ENCODE results near the gene RSF1. TPM values are rescaled to one million over a fixed set of nuclear protein-coding genes. Genes with fewer than 3 reads are reported as not detected.
"Not testable (repeated sequence)": the region's sequence is repeated elsewhere in the genome, so short reads cannot be mapped to it uniquely, and the experiment has no call there.

The RSF1 gene
- total RNA-seq (47.0 and 81.7 TPM in 2 replicates), polyA plus RNA-seq (68.9 and 117 TPM in 2 replicates)

DNA sequence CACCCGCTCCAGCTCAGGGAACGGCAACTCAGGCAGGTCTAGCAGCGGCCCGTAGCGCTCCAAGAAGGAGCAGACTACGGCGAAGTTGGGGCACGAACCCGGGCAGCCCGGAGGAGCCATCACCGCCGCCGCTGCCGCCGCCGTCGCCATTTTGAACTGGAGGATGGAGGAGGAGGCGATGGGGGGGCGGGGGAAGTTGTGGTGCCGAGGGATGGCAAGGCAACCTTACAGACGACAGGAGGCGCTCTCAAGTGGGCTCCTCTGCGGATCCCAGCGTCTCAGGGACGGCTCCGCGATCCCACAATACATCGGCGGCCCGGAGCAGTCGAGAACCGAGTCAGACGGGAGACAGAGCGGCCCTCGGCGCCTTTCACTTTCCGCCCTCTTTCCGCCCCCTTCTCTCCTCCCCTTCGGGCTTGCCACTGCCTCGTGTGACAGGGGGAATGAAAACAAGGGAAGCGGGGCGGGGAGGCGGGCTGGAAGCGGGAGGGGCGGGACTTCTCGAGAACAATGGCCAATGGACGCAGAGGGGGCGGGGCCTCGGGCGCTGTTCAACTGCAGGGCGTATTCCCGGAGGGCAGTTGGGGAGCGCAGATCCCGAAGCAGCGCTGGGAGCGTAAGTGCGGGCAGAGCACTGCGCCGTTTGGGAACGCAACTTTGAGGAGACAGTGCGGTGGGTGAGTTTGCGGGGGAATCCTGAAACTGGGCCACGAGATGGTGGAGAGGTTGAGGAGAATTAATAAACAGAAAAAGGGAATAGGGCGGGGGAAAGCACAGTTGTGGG, at the start of gene RSF1, which contains the start of gene AAMDC:
TSS of gene RSF1 (minus strand) at position 158 of the 784 bp plus-strand sequence. CDS start at position 150, 8 bp downstream.
TSS of gene AAMDC (plus strand) at position 580 of the 784 bp plus-strand sequence. CDS start 21,353 bp downstream, outside the sequence.
- no peaks in the 10 kb centered on the region for H3K27me3 ChIP-seq
- DNase-seq (ENCODE audit: low read depth in 1 of 2, low spot score in 1 of 2): peak; percentile 100
- no peaks in the 10 kb centered on the region for H3K36me3 ChIP-seq

GRCh38 chr11:77868744-77869143, 48.2 kb upstream of the RSF1 start:
- H3K36me3 ChIP-seq: peaks cover 6% of the 10 kb centered on the region
- TF ChIP-seq, protein P1, sequence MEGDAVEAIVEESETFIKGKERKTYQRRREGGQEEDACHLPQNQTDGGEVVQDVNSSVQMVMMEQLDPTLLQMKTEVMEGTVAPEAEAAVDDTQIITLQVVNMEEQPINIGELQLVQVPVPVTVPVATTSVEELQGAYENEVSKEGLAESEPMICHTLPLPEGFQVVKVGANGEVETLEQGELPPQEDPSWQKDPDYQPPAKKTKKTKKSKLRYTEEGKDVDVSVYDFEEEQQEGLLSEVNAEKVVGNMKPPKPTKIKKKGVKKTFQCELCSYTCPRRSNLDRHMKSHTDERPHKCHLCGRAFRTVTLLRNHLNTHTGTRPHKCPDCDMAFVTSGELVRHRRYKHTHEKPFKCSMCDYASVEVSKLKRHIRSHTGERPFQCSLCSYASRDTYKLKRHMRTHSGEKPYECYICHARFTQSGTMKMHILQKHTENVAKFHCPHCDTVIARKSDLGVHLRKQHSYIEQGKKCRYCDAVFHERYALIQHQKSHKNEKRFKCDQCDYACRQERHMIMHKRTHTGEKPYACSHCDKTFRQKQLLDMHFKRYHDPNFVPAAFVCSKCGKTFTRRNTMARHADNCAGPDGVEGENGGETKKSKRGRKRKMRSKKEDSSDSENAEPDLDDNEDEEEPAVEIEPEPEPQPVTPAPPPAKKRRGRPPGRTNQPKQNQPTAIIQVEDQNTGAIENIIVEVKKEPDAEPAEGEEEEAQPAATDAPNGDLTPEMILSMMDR (IDR thresholded peaks at IDR 0.05; ENCODE audit: low read depth, low read length): no peak

More for the DNA sequence above, at the start of gene RSF1, which contains the start of gene AAMDC:
- H3K27ac ChIP-seq: peak within 1 kb of the TSS; percentile 96
- peaks cover 30% of the 10 kb centered on the region for H3K4me1 ChIP-seq (ENCODE audit: low read depth)
- H3K9me3 ChIP-seq (ENCODE audit: low read depth): no peaks in the 10 kb centered on the region
- H3K4me3 ChIP-seq: peak within 1 kb of the TSS; percentile 96
- TF ChIP-seq, protein P1 (IDR thresholded peaks at IDR 0.05; ENCODE audit: low read depth, low read length): peak; percentile 69

GRCh38 chr11:77866336-77866735, 45.8 kb upstream of the RSF1 start:
- no peaks in the 10 kb centered on the region for H3K27me3 ChIP-seq
- peak overlapping the region; percentile 60 for H3K27ac ChIP-seq

More at GRCh38 chr11:77868744-77869143, 48.2 kb upstream of the RSF1 start:
- H3K27me3 ChIP-seq: no peaks in the 10 kb centered on the region
- no peaks in the 10 kb centered on the region for H3K9me3 ChIP-seq (ENCODE audit: low read depth)
- DNase-seq (ENCODE audit: low read depth in 1 of 2, low spot score in 1 of 2): no peak
- no peaks in the 10 kb centered on the region for H3K4me1 ChIP-seq (ENCODE audit: low read depth)
- H3K4me3 ChIP-seq: no peak overlapping the region
- H3K27ac ChIP-seq: no peak overlapping the region

DNA sequence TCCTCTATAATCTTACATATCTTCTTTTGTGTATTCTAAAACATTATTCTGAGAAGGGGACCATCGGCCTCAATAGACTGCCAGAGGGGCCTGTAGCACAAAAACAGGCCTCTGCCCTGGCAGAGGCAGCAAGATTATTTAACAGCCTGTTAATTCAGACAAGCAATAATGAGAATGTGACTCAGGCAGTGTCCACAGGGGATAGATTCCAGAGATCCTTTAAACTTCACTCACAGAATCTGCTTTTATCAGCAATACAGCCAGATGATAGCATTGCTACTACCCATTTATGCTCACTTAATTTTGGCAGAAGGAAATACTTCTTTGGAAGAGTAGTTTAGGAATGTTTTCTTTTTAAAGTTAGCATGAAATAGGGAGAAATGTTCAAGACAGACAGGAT, 45.3 kb upstream of the RSF1 start:
- H3K27me3 ChIP-seq: no peaks in the 10 kb centered on the region
- no peaks in the 10 kb centered on the region for H3K9me3 ChIP-seq (ENCODE audit: low read depth)
- DNase-seq (ENCODE audit: low read depth in 1 of 2, low spot score in 1 of 2): peak in 1 of 2 donors; percentile 31
- TF ChIP-seq, protein P1 (IDR thresholded peaks at IDR 0.05; ENCODE audit: low read depth, low read length): no peak
- H3K36me3 ChIP-seq: peaks cover 3% of the 10 kb centered on the region
- no peaks in the 10 kb centered on the region for H3K4me1 ChIP-seq (ENCODE audit: low read depth)
- H3K27ac ChIP-seq: peak overlapping the region; percentile 60
- no peak overlapping the region for H3K4me3 ChIP-seq

More at GRCh38 chr11:77866336-77866735, 45.8 kb upstream of the RSF1 start:
- TF ChIP-seq, protein P1 (IDR thresholded peaks at IDR 0.05; ENCODE audit: low read depth, low read length): no peak
- H3K36me3 ChIP-seq: peaks cover 3% of the 10 kb centered on the region
- H3K4me3 ChIP-seq: no peak overlapping the region
- H3K9me3 ChIP-seq (ENCODE audit: low read depth): no peaks in the 10 kb centered on the region
- H3K4me1 ChIP-seq (ENCODE audit: low read depth): no peaks in the 10 kb centered on the region
- no peak for DNase-seq (ENCODE audit: low read depth in 1 of 2, low spot score in 1 of 2)

DNA sequence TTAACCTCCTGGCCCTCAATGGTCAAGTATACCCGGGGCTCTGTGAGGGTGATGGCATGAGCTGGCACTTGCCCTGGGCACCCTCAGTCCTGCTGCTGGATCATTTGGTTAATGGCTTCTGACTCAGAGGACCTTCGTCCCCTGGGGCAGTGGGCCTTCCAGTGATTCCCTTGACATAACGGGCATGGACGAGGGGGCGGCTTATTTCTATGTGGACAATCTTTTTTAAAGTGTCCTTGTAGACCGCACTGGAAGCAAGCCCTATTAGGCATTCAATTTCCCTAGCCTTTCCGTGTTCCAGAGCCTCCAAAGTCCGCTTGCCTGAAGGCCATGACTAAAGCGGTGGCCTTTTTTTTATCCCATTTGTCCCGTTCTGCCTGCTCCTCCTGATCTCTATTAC, 40.9 kb upstream of the RSF1 start:
- H3K27me3 ChIP-seq; DNase-seq (ENCODE audit: low read depth in 1 of 2, low spot score in 1 of 2); H3K36me3 ChIP-seq; H3K27ac ChIP-seq; H3K4me3 ChIP-seq; H3K9me3 ChIP-seq (ENCODE audit: low read depth); H3K4me1 ChIP-seq (ENCODE audit: low read depth): not testable (repeated sequence)

DNA sequence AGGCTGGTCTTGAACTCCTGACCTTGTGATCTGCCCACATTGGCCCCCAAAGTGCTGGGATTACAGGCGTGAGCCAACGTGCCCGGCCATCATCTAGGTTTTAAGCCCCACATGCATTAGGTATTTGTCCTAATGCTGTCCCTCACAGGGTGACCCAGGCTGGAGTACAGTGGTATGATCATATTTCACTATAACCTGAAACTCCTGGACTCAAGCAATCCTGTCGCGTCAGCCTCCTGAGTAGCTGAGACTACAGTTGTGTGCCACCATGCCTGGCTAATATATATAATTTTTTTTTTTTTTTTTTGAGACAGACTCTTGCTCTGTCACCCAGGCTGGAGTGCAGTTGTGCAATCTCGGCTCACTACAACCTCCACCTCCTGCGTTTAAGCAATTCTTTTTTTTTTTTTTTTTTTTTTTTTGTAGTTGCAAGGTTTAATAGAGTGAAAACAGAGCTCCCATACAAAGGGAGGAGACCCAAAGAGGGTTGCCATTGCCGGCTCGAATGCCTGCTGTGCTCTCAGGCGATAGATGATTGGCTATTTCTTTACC, 37.5 kb upstream of the RSF1 start:
- not testable (repeated sequence) for H3K36me3 ChIP-seq; H3K4me3 ChIP-seq; H3K27ac ChIP-seq; H3K27me3 ChIP-seq; DNase-seq (ENCODE audit: low read depth in 1 of 2, low spot score in 1 of 2); H3K9me3 ChIP-seq (ENCODE audit: low read depth); H3K4me1 ChIP-seq (ENCODE audit: low read depth)

All from cardiac muscle cell (in vitro differentiated cells and primary cell).